HepG2 (cell line): ENCODE measurements around the gene MAP2K3. TPM values are rescaled to one million over a fixed set of nuclear protein-coding genes. Genes with fewer than 3 reads are reported as not detected.

Experiments used
- ATF7-NPFF ChIP-seq: sonication (generic); formaldehyde crosslinking; IDR thresholded peaks from 2 replicates; pipeline ENCODE4 v1.8.1; 2023; ENCODE audit warnings: mild to moderate bottlenecking, low read depth, missing genetic modification reagents, moderate library complexity
- BORCS8-MEF2B ChIP-seq: sonication (generic); formaldehyde crosslinking; IDR thresholded peaks from 2 replicates; pipeline ENCODE4 v1.8.0; 2022; ENCODE audit warnings: mild to moderate bottlenecking, missing genetic modification reagents
- DMAP1 ChIP-seq: IDR thresholded peaks from 2 replicates; pipeline ENCODE4 v1.6.1; 2016
- FUBP1 ChIP-seq: sonication (generic); formaldehyde crosslinking; IDR thresholded peaks from 2 replicates; pipeline ENCODE4 v1.5.1; 2020; ENCODE audit warnings: missing genetic modification reagents, mild to moderate bottlenecking, borderline replicate concordance
- HNF4A ChIP-seq: sonication (generic); formaldehyde crosslinking; IDR thresholded peaks from 2 replicates; pipeline ENCODE4 v1.4.0; 2020; ENCODE audit warnings: missing genetic modification reagents
- IKZF4 ChIP-seq: sonication (generic); formaldehyde crosslinking; IDR thresholded peaks from 2 replicates; pipeline ENCODE4 v1.5.1; 2020; ENCODE audit warnings: borderline replicate concordance, mild to moderate bottlenecking, low read depth, missing genetic modification reagents; ENCODE audit errors: not compliant biosample characterization
- IRF9 ChIP-seq: sonication (generic); formaldehyde crosslinking; IDR thresholded peaks from 2 replicates; pipeline ENCODE4 v1.8.0; 2022; ENCODE audit warnings: missing genetic modification reagents, mild to moderate bottlenecking, borderline replicate concordance
- MTERF4 ChIP-seq: sonication (generic); formaldehyde crosslinking; IDR thresholded peaks from 2 replicates; pipeline ENCODE4 v1.8.0; 2023; ENCODE audit warnings: mild to moderate bottlenecking, missing genetic modification reagents
- NFYB ChIP-seq: sonication (generic); formaldehyde crosslinking; IDR thresholded peaks from 2 replicates; pipeline ENCODE4 v1.4.0; 2020; ENCODE audit warnings: missing genetic modification reagents
- RAD21 ChIP-seq: fragments of 450-650 bp; formaldehyde crosslinking; IDR thresholded peaks from 2 replicates; pipeline ENCODE4 v1.5.0; 2020; ENCODE audit warnings: mild to moderate bottlenecking
- RFXANK ChIP-seq: IDR thresholded peaks from 2 replicates; pipeline ENCODE4 v1.6.1; 2016
- SMC3 ChIP-seq: IDR thresholded peaks from 2 replicates; pipeline ENCODE4 v1.6.1; 2011; ENCODE audit warnings: low read length, improper control_type of control experiment
- SNAPC2 ChIP-seq: sonication (generic); formaldehyde crosslinking; IDR thresholded peaks from 2 replicates; pipeline ENCODE4 v1.8.1; 2022; ENCODE audit warnings: mild to moderate bottlenecking, missing genetic modification reagents
- SRF ChIP-seq: IDR thresholded peaks from 2 replicates; pipeline ENCODE4 v1.6.1; 2011; ENCODE audit warnings: mild to moderate bottlenecking, low read depth, low read length, moderate library complexity
- TARDBP ChIP-seq: sonication (generic); formaldehyde crosslinking; IDR thresholded peaks from 2 replicates; pipeline ENCODE4 v1.8.0; 2022; ENCODE audit warnings: mild to moderate bottlenecking, missing genetic modification reagents
- TFDP1 ChIP-seq: IDR thresholded peaks from 2 replicates; pipeline ENCODE4 v1.6.1; 2016; ENCODE audit warnings: missing compliant biosample characterization, missing genetic modification reagents, borderline replicate concordance
- THAP11 ChIP-seq: IDR thresholded peaks from 2 replicates; pipeline ENCODE4 v1.6.1; 2016; ENCODE audit warnings: missing biosample characterization, missing genetic modification reagents
- ZBTB49 ChIP-seq: sonication (generic); formaldehyde crosslinking; IDR thresholded peaks from 2 replicates; pipeline ENCODE4 v1.4.0; 2020; ENCODE audit warnings: missing genetic modification reagents, borderline replicate concordance
- ZBTB8A ChIP-seq: sonication (generic); formaldehyde crosslinking; IDR thresholded peaks from 2 replicates; pipeline ENCODE4 v1.4.0; 2020; ENCODE audit warnings: mild to moderate bottlenecking, low read depth, missing genetic modification reagents, borderline replicate concordance
- ZNF280B ChIP-seq: sonication (generic); formaldehyde crosslinking; IDR thresholded peaks from 2 replicates; pipeline ENCODE4 v1.5.0; 2020; ENCODE audit warnings: missing genetic modification reagents, mild to moderate bottlenecking, borderline replicate concordance
- ZNF547 ChIP-seq: sonication (generic); formaldehyde crosslinking; IDR thresholded peaks from 2 replicates; pipeline ENCODE4 v1.5.1; 2020; ENCODE audit warnings: mild to moderate bottlenecking, missing genetic modification reagents
- polyA plus RNA-seq, 8 experiments: library from polyadenylated mRNA; depleted of rRNA in 3 of 8; stranded (reverse) in 7 of 8; unstranded in 1 of 8; fragments of >200 nt; fragmentation: Illumina TruSeq in 4 of 8; extraction: Trizol in 4 of 8; gene quantifications; 2 replicates each; pipeline versions ENCODE4 v1.2.1 to v1.2.3, GENCODE V29; 2011 to 2016; ENCODE audit warnings: low read depth in 4 of 8, missing spikeins in 1 of 8, mixed read lengths in 1 of 8; ENCODE audit not compliant: insufficient read depth in 1 of 8
- total RNA-seq, 5 experiments: library from RNA; depleted of rRNA; stranded (reverse); fragments of >200 nt; fragmentation: Illumina TruSeq; extraction: Trizol; gene quantifications; 2 replicates each; pipeline ENCODE4 v1.2.3, GENCODE V29; 2016; ENCODE audit warnings: low read depth in 1 of 5

MAP2K3 gene
- total and polyA plus RNA-seq, 2 of the 13 experiments (the other 11 are each of a cell fraction or from before 2014, with no cell fraction given) = 20.5 to 27.4 TPM

GRCh38 chr17:21275579-21276263 lies 8.8 kb upstream of the MAP2K3 start (continued):
- TF ChIP-seq TARDBP (no peak), SRF (no peak), RFXANK (no peak), SMC3 (no peak), HNF4A (CRISPR knock-in tag) (peak; percentile 53; the same call in 1 of the 2 replicates), NFYB (peak; percentile 89), RAD21 (CRISPR knock-in tag) (no peak), IKZF4 (CRISPR knock-in tag) (peak; percentile 81), DMAP1 (CRISPR knock-in tag) (peak; percentile 62; the same call in 1 of the 2 replicates), SNAPC2 (CRISPR knock-in tag) (no peak), FUBP1 (no peak), THAP11 (CRISPR knock-in tag) (peak; percentile 36; the same call in 1 of the 2 replicates), IRF9 (CRISPR knock-in tag) (peak; percentile 54; the same call in 1 of the 2 replicates), ZNF280B (peak; percentile 88), ZNF547 (CRISPR knock-in tag) (peak; percentile 88), MTERF4 (CRISPR knock-in tag) (no peak), ZBTB49 (CRISPR knock-in tag) (no peak), BORCS8-MEF2B (CRISPR knock-in tag) (peak; percentile 92), TFDP1 (CRISPR knock-in tag) (peak; percentile 72; the same call in 1 of the 2 replicates), ATF7-NPFF (CRISPR knock-in tag) (peak; percentile 57; the same call in 1 of the 2 replicates), ZBTB8A (CRISPR knock-in tag) (no peak)
